ENCODE results near the gene LRRC37A2.
"Not testable (repeated sequence)": the region's sequence is repeated elsewhere in the genome, so short reads cannot be mapped to it uniquely, and the experiment has no call there.

The LRRC37A2 gene

DNA sequence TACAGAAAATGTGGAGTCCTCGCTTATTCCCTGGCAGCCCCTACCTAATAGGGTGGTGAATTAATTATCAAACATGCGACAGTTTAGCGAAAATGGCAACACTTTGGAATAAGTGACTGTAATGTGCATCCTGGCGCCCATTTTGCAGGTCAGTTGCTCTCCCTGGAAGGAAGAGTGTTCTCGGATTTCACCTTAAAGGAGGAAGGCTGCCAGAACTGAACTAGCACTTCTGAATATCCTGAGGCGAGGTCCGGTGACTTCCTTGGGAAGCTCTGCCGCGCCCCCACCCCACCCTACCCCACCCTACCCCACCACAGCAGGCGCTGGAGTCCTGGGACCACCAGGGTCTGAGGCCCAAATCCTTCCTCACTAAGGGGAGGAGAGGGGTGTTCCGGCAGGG, at the start of gene LRRC37A2:
LRRC37A2 (plus strand) TSS at position 301 of the 400 bp plus-strand sequence. CDS start 245 bp downstream, outside the sequence.
- DNase-seq (ENCODE audit: low read depth) = not testable (repeated sequence)

DNA sequence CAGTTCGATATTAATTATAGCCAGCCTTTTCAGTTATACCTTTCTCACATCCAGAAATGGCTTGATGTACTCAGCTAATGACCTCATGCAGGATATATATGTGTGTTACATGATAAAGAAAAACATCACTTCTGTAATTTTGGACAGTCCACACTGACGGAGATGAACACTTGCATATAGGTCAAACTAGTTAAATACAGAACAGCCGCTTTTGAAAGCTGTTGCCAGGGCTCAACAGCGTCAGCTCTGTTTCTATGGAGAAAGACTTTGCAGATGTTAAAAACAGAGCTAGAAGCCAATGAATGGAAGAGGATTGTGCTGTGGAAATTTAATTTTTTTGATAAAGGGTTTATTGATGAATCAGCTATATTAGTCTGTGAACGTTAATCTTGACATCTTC, 44.6 kb upstream of the LRRC37A2 start:
- DNase-seq (ENCODE audit: low read depth) = not testable (repeated sequence)

DNA sequence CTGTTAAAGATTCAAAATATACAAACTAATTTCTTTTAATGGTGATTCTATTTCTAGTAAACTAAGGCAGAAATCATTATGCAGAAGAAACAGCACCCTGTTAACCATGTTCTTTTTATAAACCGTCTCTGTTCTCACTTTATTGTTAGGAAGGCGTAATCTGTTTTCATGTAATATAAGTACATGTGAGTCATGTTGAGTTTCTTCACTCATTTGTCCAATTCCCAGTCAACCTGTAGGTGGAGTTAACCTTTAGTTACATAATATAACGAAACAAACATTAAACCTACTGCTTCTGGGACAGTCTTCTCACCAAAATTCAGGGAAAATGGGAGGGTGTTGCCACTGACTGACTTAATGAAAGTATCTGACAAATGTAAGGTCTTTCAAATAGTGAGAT, 37.8 kb upstream of the LRRC37A2 start:
- not testable (repeated sequence) for DNase-seq (ENCODE audit: low read depth)

DNA sequence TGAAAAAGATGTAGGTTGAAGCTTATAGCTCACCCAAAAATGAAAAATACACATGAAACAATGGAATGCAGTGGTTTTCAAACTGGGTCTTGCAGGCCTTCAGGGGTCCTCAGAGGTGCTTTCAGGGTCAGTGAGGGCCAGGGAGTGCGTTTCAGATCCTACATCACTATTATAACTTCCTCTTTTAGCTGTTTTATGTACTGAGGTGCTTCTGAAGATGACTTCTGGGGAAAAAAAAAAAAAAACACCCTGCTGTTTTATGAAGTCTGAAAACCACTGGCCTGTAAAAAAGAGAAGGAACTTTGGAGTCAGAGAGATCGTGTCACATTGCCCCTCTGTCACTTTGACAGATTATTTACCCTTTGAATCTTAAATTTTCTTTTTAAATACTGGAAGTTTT, 36.7 kb upstream of the LRRC37A2 start:
- not testable (repeated sequence) for DNase-seq (ENCODE audit: low read depth)

DNA sequence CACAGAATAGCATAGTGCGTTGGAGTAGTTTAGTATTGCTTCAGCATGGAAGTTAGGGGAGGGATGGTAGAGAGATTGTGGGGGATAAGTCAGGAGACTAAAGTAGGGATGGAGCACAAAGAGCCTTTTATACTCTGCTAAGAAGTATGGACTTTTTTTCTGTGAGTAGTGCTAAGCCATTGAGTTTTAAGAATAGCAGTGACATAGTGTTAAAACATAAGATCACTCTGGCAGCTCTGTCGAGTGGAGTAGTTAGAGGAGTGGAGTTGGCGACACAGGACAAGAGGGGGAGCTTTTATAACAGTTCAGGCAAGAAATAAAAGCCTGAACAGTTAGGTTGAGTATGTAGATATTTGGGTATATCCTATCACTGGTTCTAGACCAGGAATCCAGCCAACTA, 33.4 kb upstream of the LRRC37A2 start:
- not testable (repeated sequence) for DNase-seq (ENCODE audit: low read depth)

DNA sequence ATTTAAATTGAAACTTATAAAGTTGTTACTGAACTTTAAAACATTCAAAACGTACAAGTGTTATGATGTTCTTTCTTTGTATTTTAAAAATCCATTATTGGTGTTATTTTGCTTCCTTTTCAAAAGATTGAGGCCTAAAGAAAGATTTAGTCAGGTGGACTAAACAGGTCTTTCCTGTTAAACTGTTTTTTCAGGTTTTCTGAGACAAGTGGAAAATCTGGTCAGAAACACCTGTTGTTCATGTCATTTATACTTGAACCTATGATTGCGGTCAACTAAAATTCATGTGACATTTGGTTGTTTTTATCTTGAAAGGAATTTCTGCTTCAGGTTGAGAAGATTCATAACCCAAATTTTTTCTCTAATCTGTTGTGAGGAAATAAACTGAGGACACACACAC, 31.0 kb upstream of the LRRC37A2 start:
- DNase-seq (ENCODE audit: low read depth) = not testable (repeated sequence)

DNA sequence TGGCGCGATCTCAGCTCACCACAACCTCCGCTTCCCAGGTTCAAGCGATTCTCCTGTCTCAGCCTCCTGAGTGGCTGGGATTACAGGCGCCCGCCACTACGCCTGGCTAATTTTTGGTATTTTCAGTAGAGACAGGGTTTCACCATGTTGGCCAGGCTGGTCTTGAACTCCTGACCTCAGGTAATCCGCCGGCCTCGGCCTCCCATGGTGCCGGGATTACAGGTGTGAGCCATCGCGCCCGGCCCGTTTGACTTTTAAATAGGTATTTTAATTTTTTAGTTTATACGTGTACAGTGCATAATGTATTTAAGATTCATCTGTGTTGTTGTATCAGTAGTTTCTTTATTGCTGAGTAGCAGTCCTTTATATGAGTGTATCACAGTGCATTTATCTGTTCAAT, 20.2 kb upstream of the LRRC37A2 start:
- not testable (repeated sequence) for DNase-seq (ENCODE audit: low read depth)

DNA sequence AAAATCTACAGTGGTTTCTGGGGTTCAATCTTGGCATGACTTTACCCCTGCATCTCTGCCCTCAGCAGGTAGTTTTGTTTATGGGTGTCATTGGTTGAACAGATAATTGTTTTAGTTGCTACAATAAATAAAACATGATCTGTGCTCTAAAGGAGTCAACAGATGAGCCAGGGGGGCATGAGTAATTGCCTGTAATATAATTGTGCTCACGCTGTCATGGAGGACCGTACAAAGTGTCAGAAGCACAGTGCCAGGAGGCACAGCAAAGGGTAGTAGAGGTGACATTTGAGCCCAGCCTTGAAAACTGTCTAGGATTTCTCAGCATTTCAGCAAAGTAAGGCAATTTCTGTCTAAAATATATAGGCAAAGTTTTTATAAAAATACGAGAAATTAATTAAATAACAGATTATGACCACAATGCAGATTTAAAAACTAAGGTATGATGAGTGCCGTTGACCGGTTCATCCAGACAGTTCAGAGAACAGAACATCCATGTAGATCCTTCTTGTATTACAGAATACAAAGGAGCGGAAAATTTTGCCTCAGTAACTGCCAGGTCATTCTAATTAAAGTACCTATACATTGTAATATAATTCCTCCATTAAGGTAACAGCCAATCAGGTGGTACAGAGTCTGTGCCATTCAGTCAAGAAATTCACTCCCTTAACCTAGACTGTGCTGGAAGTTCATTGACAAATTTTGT, 12.7 kb upstream of the LRRC37A2 start:
- DNase-seq (ENCODE audit: low read depth) = not testable (repeated sequence)

DNA sequence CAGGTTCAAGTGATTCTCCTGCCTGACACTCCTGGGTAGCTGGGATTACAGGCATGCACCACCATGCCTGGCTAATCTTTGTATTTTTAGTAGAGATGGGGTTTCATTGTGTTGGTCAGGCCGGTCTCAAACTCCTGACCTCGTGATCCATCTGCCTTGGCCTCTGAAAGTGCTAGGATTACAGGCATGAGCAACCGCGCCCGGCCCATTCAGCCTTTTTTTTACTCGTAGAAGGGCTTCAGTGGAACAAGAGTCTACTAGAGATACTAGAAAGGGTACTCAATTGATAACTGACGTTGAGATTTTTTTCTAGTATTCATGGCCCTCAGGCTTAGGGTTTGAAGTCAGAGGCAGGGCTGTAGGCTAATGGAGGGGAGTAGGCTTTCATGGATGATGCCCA, 6.4 kb upstream of the LRRC37A2 start:
- DNase-seq (ENCODE audit: low read depth) = not testable (repeated sequence)

DNA sequence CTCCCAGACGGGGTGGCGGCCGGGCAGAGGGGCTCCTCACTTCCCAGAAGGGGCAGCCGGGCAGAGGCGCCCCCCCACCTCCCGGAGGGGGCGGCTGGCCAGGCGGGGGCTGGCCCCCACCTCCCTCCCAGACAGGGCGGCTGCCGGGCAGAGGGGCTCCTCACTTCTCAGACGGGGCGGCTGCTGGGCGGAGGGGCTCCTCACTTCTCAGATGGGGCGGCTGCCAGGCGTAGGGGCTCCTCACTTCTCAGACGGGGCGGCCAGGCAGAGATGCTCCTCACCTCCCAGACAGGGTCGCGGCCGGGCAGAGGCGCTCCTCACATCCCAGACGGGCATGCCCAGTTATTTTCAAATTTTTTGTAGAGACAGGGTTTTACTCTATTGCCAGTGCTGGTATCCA, 22.4 kb downstream of the LRRC37A2 start:
- DNase-seq (ENCODE audit: low read depth) = not testable (repeated sequence)

DNA sequence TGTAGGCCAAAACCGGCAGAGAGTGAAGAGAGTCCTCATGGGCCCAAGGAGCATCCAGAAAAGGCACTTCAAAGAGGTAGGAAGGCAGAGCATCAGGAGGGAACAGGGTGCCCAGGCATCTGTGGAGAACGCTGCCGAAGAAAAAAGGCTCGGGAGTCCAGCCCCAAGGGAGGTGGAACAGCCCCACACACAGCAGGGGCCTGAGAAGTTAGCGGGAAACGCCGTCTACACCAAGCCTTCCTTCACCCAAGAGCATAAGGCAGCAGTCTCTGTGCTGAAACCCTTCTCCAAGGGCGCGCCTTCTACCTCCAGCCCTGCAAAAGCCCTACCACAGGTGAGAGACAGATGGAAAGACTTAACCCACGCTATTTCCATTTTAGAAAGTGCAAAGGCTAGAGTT, 36.3 kb downstream of the LRRC37A2 start:
- DNase-seq (ENCODE audit: low read depth) = not testable (repeated sequence)

DNA sequence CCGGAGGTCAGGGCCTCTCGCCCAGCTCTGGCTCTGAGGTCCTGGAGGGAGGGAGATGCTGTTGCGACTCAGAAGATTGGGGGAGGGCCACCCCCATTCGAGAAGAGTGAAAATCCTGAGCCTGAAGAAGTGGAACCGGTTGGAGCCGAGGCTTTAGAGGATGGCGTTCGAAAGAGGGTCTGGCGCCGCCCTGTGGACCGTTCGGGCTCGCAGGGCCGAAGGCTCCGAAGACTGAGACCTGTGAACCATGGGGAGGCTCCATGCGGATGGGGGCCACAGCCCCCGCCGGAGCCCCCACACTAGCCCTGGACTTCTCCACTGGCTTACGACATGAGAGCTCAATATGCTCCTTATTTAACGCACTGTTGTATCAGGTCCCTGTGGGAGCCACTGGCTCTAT, 46.9 kb downstream of the LRRC37A2 start:
- not testable (repeated sequence) for DNase-seq (ENCODE audit: low read depth)

DNA sequence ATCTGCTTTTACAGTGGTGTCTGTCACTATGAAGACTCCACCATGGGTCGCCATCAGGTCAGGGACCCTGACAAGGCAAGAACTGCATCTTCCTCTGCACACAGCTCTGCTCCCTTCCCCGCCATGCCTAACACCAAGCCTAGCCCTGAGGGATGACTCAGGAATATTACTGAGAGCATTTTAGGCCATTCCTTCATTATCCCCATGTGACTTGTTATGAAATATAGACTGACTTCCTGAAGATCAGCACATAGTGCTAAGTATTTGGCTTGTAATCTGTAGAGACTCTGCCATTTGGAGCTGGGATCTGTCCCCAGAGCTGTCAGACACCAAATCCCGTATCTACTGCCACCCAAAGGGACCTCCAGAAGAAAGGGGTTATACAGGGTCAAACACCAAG, 47.8 kb downstream of the LRRC37A2 start:
- DNase-seq (ENCODE audit: low read depth) = not testable (repeated sequence)

DNA sequence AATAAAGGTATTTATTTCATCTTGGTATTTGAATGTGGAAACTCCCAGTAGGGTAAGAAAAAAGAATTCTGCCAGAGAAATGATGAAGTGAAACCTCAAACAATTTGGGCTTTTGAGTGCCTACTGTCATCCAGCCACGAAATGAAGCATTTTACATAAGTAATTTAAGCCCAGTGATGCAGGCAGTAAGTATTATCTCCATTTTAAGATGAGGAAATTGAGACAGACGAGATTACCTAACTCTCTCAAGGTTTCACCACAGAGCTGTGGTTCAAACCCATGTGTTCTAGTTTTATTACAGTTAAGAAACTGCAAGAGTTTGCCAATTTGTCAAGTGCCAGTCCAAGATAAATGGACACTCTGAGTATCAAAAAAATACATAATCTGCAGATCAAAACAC, 54.0 kb downstream of the LRRC37A2 start:
- DNase-seq (ENCODE audit: low read depth) = not testable (repeated sequence)

DNA sequence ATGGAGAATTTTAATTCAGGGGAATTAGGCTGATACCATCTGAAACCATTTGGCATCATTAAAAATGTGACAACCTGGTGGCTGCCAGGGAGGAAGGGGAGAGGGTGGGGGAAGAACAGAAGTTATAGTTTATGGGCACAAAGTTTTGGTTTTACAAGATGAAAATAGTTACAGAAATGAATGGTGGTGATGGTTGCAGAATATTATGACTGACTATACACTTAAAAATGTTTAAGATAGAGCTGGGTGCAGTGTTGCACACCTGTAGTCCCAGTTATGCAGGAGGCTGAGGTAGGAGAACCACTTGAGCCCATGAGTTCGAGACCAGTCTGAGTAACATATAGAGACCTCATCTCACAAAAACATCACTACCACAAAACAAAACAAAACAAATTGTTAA, 54.7 kb downstream of the LRRC37A2 start:
- DNase-seq (ENCODE audit: low read depth) = not testable (repeated sequence)

DNA sequence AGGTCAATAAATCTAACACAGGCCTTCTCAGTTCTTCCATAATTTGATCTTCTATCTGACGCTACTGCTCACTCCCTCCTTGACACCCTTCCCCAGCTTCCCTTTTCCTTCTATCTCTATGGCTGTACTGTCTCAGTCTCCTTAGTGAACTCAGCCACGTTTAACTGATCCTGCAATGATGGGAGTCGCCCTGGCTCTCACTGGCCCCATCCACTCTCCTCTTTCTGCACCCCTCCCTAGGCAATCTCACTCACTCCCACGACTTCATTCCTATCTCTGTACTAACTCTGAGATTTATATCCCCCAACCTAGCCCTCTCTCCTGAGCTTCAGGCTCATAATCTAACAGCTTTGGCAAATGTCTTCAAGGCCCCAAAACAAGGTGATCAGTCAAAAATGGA, 59.5 kb downstream of the LRRC37A2 start:
- DNase-seq (ENCODE audit: low read depth) = not testable (repeated sequence)

DNA sequence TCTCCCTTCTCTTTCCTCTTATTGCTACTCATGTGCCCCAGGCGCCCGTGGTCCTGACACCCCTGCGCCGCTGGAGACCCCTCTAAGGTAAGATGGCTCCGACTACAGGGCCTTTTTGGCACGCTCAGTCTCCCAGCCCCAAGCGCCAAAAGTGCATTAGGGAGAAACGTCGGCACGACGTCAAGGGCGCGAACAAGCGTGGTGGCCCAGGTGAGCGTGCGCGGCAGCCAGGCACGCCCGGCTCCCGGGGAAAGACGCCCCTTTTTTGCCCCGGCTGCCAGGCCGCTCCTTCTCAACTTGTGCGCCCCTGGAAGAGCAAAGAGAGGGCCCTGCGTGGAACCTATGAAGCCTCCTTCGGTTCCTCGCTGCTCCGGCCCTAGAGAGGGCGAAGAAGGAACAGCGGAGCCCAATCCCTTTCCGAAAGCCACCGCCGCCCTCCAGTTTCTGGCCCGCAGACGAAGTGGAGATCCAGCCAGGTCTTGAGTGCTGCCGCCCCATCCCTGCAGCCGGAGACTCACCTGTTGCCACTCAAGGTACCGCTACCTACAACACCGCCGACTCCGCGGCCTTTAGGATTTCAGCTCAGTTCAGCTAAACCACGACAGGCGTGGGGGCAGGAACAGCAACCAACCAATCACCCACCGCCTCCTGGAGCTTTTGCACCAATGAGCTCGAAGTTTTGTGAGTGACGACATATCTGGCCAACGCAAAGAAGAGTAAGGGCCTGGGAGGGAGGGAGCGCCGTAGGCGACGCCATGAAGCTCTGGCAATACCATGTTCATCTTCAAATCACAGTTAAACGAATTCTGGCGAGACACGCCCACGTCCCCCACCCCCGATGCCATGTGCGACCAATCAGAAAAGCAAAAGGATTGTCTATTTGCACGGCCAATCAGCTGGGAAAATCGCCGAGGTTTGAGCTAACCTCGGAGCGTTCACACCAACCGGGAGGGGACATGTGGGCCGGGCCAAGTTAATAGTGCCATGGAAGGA, 67.1 kb downstream of the LRRC37A2 start, which contains the start of gene ARL17A:
ARL17A (minus strand) TSS at position 609 of the 993 bp plus-strand sequence. CDS start 3,369 bp downstream, outside the sequence.
- DNase-seq (ENCODE audit: low read depth) = not testable (repeated sequence)

DNA sequence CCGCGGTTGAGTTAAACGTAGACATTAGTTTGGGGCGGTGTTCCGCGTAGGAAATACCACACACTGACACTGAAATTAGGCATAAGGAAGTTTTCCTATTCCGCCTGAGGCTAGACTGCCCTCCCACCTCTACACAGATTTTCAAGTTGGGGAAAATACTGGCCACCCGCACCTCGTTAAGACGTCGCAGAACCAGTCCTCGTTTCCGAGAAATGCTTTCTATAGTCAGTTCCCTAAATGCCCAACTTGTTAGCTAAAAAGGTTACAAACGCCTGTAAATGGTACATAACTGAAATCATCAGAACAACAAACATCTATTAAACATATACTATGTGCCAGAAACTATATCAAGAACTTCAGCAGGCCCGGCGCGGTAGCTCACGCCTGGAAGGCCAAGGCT, 67.8 kb downstream of the LRRC37A2 start:
- not testable (repeated sequence) for DNase-seq (ENCODE audit: low read depth)

DNA sequence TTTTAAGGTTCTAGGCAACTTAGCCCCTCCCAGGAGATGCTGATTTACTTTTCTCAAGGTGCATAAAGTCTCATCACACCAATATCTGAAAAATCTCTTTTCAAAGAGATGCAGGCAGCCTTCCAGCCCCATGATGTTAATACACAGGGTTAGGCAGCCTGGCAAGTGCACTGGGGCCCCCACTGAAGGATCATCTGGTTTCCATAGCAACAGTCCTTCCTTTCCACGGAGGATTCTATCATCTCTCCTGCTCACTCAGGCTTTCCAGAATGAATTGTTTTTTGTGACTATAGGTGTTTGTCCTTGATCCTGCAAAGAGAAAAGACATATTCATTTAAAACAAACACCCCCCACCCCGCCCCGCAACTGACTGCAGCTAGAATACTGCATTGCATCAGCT, 73.2 kb downstream of the LRRC37A2 start:
- DNase-seq (ENCODE audit: low read depth) = not testable (repeated sequence)

DNA sequence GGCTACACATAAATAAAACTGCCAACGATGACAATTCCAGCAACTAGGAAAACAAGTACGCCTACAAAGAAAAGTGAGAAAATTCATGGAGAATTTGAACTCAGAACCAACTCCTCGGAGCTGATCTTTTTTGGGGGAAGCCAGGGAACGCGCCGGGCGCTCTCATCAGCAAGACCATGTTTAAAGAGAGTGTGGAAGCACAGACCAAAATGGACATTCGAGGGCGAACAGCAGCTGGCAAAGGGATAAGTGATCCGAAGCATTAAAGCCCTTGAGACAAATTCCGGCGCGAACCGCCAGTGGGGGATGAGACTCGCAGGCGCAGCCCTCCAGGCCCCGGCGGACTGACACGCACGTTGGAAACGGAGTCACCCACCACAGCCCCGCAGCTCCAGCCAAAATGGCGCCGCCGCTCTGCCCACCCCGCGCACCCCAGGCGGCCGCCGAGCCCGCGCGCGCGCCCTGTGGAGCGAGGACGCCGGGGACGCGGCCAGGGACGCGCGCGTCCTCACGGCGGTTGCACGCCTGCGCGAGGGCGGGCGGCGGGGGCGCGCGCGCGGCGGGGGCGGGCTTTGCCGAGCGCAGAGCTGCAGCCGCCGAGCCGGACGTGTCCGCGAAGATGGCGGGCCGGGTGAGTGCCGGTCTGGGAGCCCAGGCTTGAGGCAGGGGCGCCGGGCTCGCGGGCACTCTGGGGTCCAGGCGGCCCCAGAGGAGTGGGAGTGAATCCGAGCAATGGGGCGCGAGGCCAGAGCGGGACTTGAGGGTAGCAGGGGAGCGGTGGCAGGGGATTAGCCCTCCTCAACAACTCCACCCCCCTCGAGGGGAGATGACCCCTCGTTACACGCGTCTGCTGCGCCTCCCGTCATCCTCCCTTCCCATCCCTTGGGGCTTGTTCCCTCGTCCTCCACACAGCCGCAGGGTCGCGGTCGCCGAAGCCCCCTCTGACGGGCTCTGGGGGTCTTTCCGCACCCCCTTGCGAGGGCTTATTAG, 78.2 kb downstream of the LRRC37A2 start, which contains the start of gene NSF:
NSF (plus strand) TSS at position 513 of the 990 bp plus-strand sequence; CDS start at position 620, 107 bp downstream.
- DNase-seq (ENCODE audit: low read depth) = not testable (repeated sequence)

DNA sequence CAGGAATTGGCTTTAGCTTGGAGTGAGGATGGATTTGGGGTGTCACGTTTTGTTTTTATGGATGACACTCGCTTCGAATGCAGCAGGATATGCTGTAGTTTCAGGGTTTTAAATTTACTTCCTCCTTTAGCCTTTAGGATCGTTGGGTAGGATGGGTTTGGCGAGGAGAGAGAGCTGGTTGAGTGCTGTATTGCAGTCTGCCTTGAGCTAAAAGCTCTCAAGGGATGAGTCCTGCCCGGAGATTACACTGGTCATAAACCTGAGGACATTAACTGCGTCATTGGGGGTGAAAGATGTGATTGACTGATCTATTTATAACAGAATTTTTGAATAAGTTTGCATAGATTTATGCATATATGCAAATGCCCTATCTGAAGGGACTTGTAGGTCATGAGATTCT, 79.1 kb downstream of the LRRC37A2 start:
- DNase-seq (ENCODE audit: low read depth) = not testable (repeated sequence)
